ENCODE data around the gene YWHAB. TPM values are rescaled to one million over a fixed set of nuclear protein-coding genes. Genes with fewer than 3 reads are reported as not detected.

The YWHAB gene
- total RNA-seq, 1 experiment from 2014 or later: 95.5 TPM

Other genes starting within 250 kb of the YWHAB start
- gene ADA, start 234.0 kb upstream of the YWHAB start, total RNA-seq (2014; rRNA removed; shearing (Covaris generic)): 8.8 and 9.6 TPM in 2 replicates
- gene CCN5, start 170.3 kb upstream of the YWHAB start, total RNA-seq (2014; rRNA removed; shearing (Covaris generic)): not detected in 2 replicates
- not detected in 2 replicates for gene KCNK15, start 139.8 kb upstream of the YWHAB start, total RNA-seq (2014; rRNA removed; shearing (Covaris generic))
- gene RIMS4, start 75.2 kb upstream of the YWHAB start, total RNA-seq (2014; rRNA removed; shearing (Covaris generic)): not detected in 2 replicates
- 3.9 and 4.8 TPM in 2 replicates for gene PABPC1L, start 24.4 kb downstream of the YWHAB start, total RNA-seq (2014; rRNA removed; shearing (Covaris generic))
- 20.3 and 33.7 TPM in 2 replicates for gene TOMM34, start 74.7 kb downstream of the YWHAB start, total RNA-seq (2014; rRNA removed; shearing (Covaris generic))
- gene STK4, start 80.8 kb downstream of the YWHAB start, total RNA-seq (2014; rRNA removed; shearing (Covaris generic)): 12.6 and 19.5 TPM in 2 replicates
- gene KCNS1, start 215.4 kb downstream of the YWHAB start, total RNA-seq (2014; rRNA removed; shearing (Covaris generic)): not detected in 2 replicates
- gene WFDC5, start 229.5 kb downstream of the YWHAB start, total RNA-seq (2014; rRNA removed; shearing (Covaris generic)): not detected in 2 replicates
- not detected in 2 replicates for gene WFDC12, start 238.8 kb downstream of the YWHAB start, total RNA-seq (2014; rRNA removed; shearing (Covaris generic))

Data from SJSA1 (cell line).